ENCODE data around the gene RNF217. TPM values are rescaled to one million over a fixed set of nuclear protein-coding genes. Genes with fewer than 3 reads are reported as not detected.

Gene RNF217
- total RNA-seq, 1 donor from 2014 or later, result 51.5 TPM

GRCh38 chr6:125107048-125107447 lies 144.8 kb downstream of the RNF217 start:
- H3K36me3 Mint-ChIP-seq (ENCODE audit: low read depth), result peaks cover 25% of the 10 kb centered on the region
- no peak for DNase-seq (ENCODE audit: low spot score)
- H3K4me1 Mint-ChIP-seq (ENCODE audit: low read depth), result peaks cover 34% of the 10 kb centered on the region
- H3K27me3 Mint-ChIP-seq (ENCODE audit: low read depth), result no peaks in the 10 kb centered on the region
- peaks cover 42% of the 10 kb centered on the region for H3K9me3 Mint-ChIP-seq (ENCODE audit: low read depth)
- no peak for TF ChIP-seq CTCF (IDR thresholded peaks at IDR 0.05)
- H3K4me3 Mint-ChIP-seq (ENCODE audit: unreplicated experiment), result no peak overlapping the region
- H3K27ac Mint-ChIP-seq (ENCODE audit: unreplicated experiment), result no peak overlapping the region

- Mint-ChIP-seq H3K36me3 (ENCODE audit: low read depth) (peaks cover 29% of the 10 kb centered on the region), H3K27me3 (ENCODE audit: low read depth) (no peaks in the 10 kb centered on the region), H3K4me1 (ENCODE audit: low read depth) (peaks cover 26% of the 10 kb centered on the region), H3K27ac (ENCODE audit: unreplicated experiment) (no peak overlapping the region), H3K4me3 (ENCODE audit: unreplicated experiment) (no peak overlapping the region), H3K9me3 (ENCODE audit: low read depth) (peaks cover 48% of the 10 kb centered on the region)
- TF ChIP-seq CTCF (IDR thresholded peaks at IDR 0.05), result no peak
- no peak for DNase-seq (ENCODE audit: low spot score)
These were observed 145.7 kb downstream of the RNF217 start for GRCh38 chr6:125107896-125108295.

- H3K36me3 Mint-ChIP-seq (ENCODE audit: low read depth), result peaks cover 29% of the 10 kb centered on the region
- no peak overlapping the region for H3K4me3 Mint-ChIP-seq (ENCODE audit: unreplicated experiment)
- peaks cover 48% of the 10 kb centered on the region for H3K9me3 Mint-ChIP-seq (ENCODE audit: low read depth)
- DNase-seq (ENCODE audit: low spot score), result no peak
- no peak overlapping the region for H3K27ac Mint-ChIP-seq (ENCODE audit: unreplicated experiment)
- peaks cover 4% of the 10 kb centered on the region for H3K4me1 Mint-ChIP-seq (ENCODE audit: low read depth)
- H3K27me3 Mint-ChIP-seq (ENCODE audit: low read depth), result no peaks in the 10 kb centered on the region
- TF ChIP-seq CTCF (IDR thresholded peaks at IDR 0.05), result no peak
These were observed 147.8 kb downstream of the RNF217 start for GRCh38 chr6:125110056-125110455.

- Mint-ChIP-seq H3K4me1 (ENCODE audit: low read depth) (no peaks in the 10 kb centered on the region), H3K27me3 (ENCODE audit: low read depth) (no peaks in the 10 kb centered on the region), H3K27ac (ENCODE audit: unreplicated experiment) (no peak overlapping the region), H3K36me3 (ENCODE audit: low read depth) (peaks cover 29% of the 10 kb centered on the region), H3K9me3 (ENCODE audit: low read depth) (peaks cover 48% of the 10 kb centered on the region), H3K4me3 (ENCODE audit: unreplicated experiment) (no peak overlapping the region)
- no peak for DNase-seq (ENCODE audit: low spot score)
- no peak for TF ChIP-seq CTCF (IDR thresholded peaks at IDR 0.05)
These were observed 149.2 kb downstream of the RNF217 start for GRCh38 chr6:125111219-125111983.

GRCh38 chr6:125112934-125113333 lies 150.7 kb downstream of the RNF217 start:
- Mint-ChIP-seq H3K36me3 (ENCODE audit: low read depth) (peaks cover 27% of the 10 kb centered on the region), H3K27ac (ENCODE audit: unreplicated experiment) (no peak overlapping the region), H3K4me1 (ENCODE audit: low read depth) (peaks cover 3% of the 10 kb centered on the region), H3K9me3 (ENCODE audit: low read depth) (peaks cover 42% of the 10 kb centered on the region), H3K4me3 (ENCODE audit: unreplicated experiment) (no peak overlapping the region), H3K27me3 (ENCODE audit: low read depth) (no peaks in the 10 kb centered on the region)
- no peak for DNase-seq (ENCODE audit: low spot score)
- TF ChIP-seq CTCF (IDR thresholded peaks at IDR 0.05), result no peak

Measured in chondrocyte (in vitro differentiated cells).